ENCODE data around the gene SUGP1.

The SUGP1 gene

GRCh38 chr19:19226204-19226603, 94.1 kb downstream of the SUGP1 start:
- Mint-ChIP-seq H3K4me3 (no peak overlapping the region), H3K4me1 (ENCODE audit: low read depth) (peaks cover 5% of the 10 kb centered on the region), H3K27ac (no peak overlapping the region), H3K27me3 (peaks cover 31% of the 10 kb centered on the region), H3K36me3 (ENCODE audit: low read depth) (no peaks in the 10 kb centered on the region), H3K9me3 (no peaks in the 10 kb centered on the region)
- DNase-seq: no peak

All from activated T-cell treated with anti-CD3 and anti-CD28 coated beads, Interleukin-2, amount 50 U/mL, for 24 hours (primary cell).